Adrenal gland (tissue), 12 donors: Measurements from ENCODE around the gene CNTNAP2. TPM values are rescaled to one million over a fixed set of nuclear protein-coding genes. Genes with fewer than 3 reads are reported as not detected.

Experiments
- DNase-seq, 7 donors: peaks; one replicate each; pipeline ENCODE4 v3.0.0-alpha.2; 2019 to 2020
- H3K27ac ChIP-seq, 5 donors: fragments of 200-600 bp; sonication (generic) in 4 of 5; 1 replicate in 3 of 5; 2 replicates in 2 of 5; pipeline versions ENCODE4 v1.5.1 to v1.8.0; 2016 to 2020; ENCODE audit warnings: mild to moderate bottlenecking in 1 of 5
- H3K27me3 ChIP-seq: fragments of 200-600 bp; 2 replicates; pipeline ENCODE4 v1.8.0; 2021
- H3K36me3 ChIP-seq, 2 donors: fragments of 200-600 bp; replicated peaks in 1 of 2; 1 replicate in 1 of 2; 2 replicates in 1 of 2; pipeline versions ENCODE4 v1.5.1 to v1.8.0; 2018 to 2022
- H3K4me1 ChIP-seq, 2 donors: fragments of 200-600 bp; replicated peaks in 1 of 2; 1 replicate in 1 of 2; 2 replicates in 1 of 2; pipeline versions ENCODE4 v1.5.1 to v1.8.0; 2018 to 2021
- H3K4me3 ChIP-seq, 4 donors: fragments of 200-600 bp; sonication (generic) in 3 of 4; one replicate each; pipeline ENCODE4 v1.5.1; 2016 to 2018
- H3K9me3 ChIP-seq, 3 donors: fragments of 200-600 bp; sonication (generic) in 1 of 3; replicated peaks in 1 of 3; 1 replicate in 2 of 3; 2 replicates in 1 of 3; pipeline versions ENCODE4 v1.5.1 to v1.8.0; 2016 to 2021
- CTCF ChIP-seq, 6 experiments: fragments of 450-650 bp in 4 of 6; fragments of 200-600 bp in 2 of 6; sonication (generic) in 1 of 6; IDR thresholded peaks; 1 replicate in 5 of 6; 2 replicates in 1 of 6; pipeline versions ENCODE4 v1.5.1 to v1.8.0; 2016 to 2021; ENCODE audit warnings: antibody characterized with exemption in 6 of 6, mild to moderate bottlenecking in 2 of 6, moderate library complexity in 1 of 6
- POLR2A ChIP-seq, 2 donors: fragments of 450-650 bp; IDR thresholded peaks; one replicate each; pipeline ENCODE4 v1.6.1; 2017; ENCODE audit warnings: antibody characterized with exemption in 2 of 2, mild to moderate bottlenecking in 2 of 2, moderate library complexity in 1 of 2
- WGBS, 4 donors: extraction: QIAGEN DNeasy Blood & Tissue Kit in 2 of 4; methylation state at CpG; one replicate each; pipeline versions ENCODE4 v1.1.5 to v1.1.7; 2013 to 2017; 5-methylcytosine and 5-hydroxymethylcytosine counted together
- intact Hi-C, 2 donors: fragments of 100-400 bp; cut with DNase I; formaldehyde crosslinking; loops; one replicate each; pipeline versions ENCODE4 v1.14.1 to v1.15.0; 2022 to 2023
- polyA plus RNA-seq, 3 donors: library from polyadenylated mRNA; stranded (reverse); fragments of 200-250 nt in 2 of 3; fragments of 350-450 nt in 1 of 3; fragmentation: Illumina TruSeq in 1 of 3; extraction: RNeasy Lipid Tissue Mini Kit (QIAGEN cat#74804) in 1 of 3; gene quantifications; one replicate each; pipeline ENCODE4 v1.2.3, GENCODE V29; 2013 to 2014
- total RNA-seq, 9 donors: library from RNA; depleted of rRNA in 4 of 9; stranded (reverse); fragments of >200 nt in 4 of 9; fragments of 120-200 nt in 1 of 9; fragmentation: NEBNext Ultra II Directional in 1 of 9; extraction: Animal tissue kit (Norgen Biotek cat#: 25700) in 1 of 9; gene quantifications; one replicate each; pipeline versions ENCODE4 v1.1.0 to v1.2.4, GENCODE V29; 2013 to 2023
- donor health status: healthy with polysubstance abuse.
- donor health status: Bipolar disorder and iron deficiency.
- donor health status: DM: yes; HTN: yes; CAD: no.
- donor health status: DM: no; HTN: no; CAD: no.
- donor health status: DM: no; HTN: no; CAD: no.
- donor health status: DM: yes; HTN: yes; CAD: no.

CNTNAP2 gene
- total and polyA plus RNA-seq, 12 donors, result 0.14 to 6.3 (median 1.8) TPM; not detected in 2

DNA sequence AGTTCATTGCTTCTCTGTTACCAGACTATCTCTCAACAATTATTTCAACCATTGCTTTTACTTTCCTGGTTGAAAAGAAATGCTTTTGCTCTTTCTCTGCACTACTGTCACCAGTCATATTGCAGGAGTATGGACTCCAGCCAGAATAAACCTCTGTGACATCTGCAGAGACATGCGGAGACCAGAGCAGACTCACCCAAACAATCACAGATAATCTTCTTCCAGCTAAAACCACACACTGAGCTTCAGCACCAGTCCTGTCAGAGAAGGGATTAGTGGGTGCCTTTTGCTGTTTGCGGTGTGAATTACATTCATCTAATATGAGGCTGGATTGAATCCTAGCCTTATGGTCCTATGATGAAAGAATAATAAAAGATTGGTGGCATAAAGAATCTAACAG is 258.6 kb downstream of the CNTNAP2 start:
- DNase-seq, result no peak
- intact Hi-C loops, result no loop called here
- Histone ChIP-seq H3K27ac (no peak overlapping the region), H3K9me3 (no peaks in the 10 kb centered on the region), H3K36me3 (no peaks in the 10 kb centered on the region), H3K4me3 (no peak overlapping the region), H3K4me1 (no peaks in the 10 kb centered on the region), H3K27me3 (no peaks in the 10 kb centered on the region)
- no peak for TF ChIP-seq POLR2A (IDR thresholded peaks at IDR 0.05)
- no peak for TF ChIP-seq CTCF (IDR thresholded peaks at IDR 0.05)
- WGBS, 4 donors, result 34 to 52% (median 43%) methylated on average over 2 of the region's 2 CpGs

DNA sequence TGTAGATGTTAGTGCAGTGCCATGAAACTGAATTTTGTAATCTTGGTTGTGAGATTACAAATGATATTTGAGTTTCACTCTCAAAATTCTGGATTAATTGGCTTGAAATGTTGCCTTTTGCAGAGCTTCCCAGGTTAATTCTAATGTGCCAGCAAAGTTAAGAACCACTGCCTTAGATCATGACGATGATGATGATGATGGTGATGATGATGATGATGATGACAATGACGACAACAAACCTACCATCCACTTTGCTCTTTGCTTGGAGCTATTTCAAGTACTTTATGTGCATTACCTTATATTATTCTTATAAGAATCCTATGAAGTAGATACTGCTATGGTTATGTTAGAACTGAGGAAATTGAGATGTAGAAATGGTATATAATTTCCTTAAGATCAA is 261.6 kb downstream of the CNTNAP2 start:
- TF ChIP-seq CTCF (IDR thresholded peaks at IDR 0.05) (no peak), POLR2A (IDR thresholded peaks at IDR 0.05) (no peak)
- no peak for DNase-seq
- 80 to 95% (median 83%) methylated on average over 2 of the region's 2 CpGs for WGBS, 4 donors
- intact Hi-C loops, result no loop called here
- no peak overlapping the region for H3K27ac ChIP-seq
- no peaks in the 10 kb centered on the region for H3K4me1 ChIP-seq
- H3K27me3 ChIP-seq, result no peaks in the 10 kb centered on the region
- H3K4me3 ChIP-seq, result no peak overlapping the region
- no peaks in the 10 kb centered on the region for H3K36me3 ChIP-seq
- no peaks in the 10 kb centered on the region for H3K9me3 ChIP-seq

DNA sequence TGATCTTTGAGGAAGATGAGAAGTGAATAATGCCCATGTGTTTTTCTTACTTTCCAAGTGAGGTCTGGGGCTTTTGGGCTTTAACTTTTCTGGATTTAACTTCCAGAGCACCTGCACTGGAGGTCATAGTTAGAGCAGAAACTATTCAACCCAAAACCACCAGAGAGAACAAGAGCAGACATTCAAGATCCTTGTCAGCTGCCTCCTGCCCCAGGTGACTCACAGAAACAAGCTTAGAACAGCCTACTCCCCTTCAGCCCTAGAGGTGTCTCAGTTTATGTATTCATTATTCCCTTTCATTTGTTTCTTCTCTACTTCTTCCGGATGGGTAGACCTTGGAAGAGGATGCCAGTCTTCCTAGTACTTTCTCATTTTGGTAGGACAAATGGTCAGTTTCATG is 270.5 kb downstream of the CNTNAP2 start:
- Histone ChIP-seq H3K36me3 (no peaks in the 10 kb centered on the region), H3K4me3 (no peak overlapping the region), H3K9me3 (no peaks in the 10 kb centered on the region), H3K4me1 (no peaks in the 10 kb centered on the region), H3K27me3 (no peaks in the 10 kb centered on the region), H3K27ac (no peak overlapping the region)
- WGBS, 4 donors, result 80 to 92% (median 90%) methylated on average over 1 of the region's 1 CpG
- TF ChIP-seq POLR2A (IDR thresholded peaks at IDR 0.05) (no peak), CTCF (IDR thresholded peaks at IDR 0.05) (no peak)
- intact Hi-C loops, result no loop called here
- no peak for DNase-seq

DNA sequence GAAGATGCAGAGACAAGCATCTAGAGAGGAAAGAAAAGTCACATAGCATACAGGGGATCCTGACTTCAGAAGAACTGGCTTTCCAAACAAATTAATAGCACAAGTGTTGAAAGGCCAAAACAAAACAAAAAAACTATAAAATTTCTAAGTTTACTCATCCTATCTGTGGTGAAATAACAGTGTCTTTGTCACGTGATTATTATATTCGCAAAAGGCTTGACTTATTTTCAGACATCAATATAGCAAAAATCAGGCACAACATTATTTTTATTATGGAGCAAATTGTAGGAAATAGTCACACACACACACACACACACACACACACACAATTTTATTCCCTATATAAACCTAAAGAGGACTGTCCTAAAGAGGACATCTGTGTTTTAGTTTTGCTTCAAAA is 272.3 kb downstream of the CNTNAP2 start:
- Histone ChIP-seq H3K4me1 (no peaks in the 10 kb centered on the region), H3K9me3 (no peaks in the 10 kb centered on the region), H3K27me3 (no peaks in the 10 kb centered on the region), H3K4me3 (no peak overlapping the region), H3K36me3 (no peaks in the 10 kb centered on the region), H3K27ac (no peak overlapping the region)
- no peak for TF ChIP-seq CTCF (IDR thresholded peaks at IDR 0.05)
- no peak for TF ChIP-seq POLR2A (IDR thresholded peaks at IDR 0.05)
- intact Hi-C loops, result no loop called here
- WGBS, 4 donors, result 63 to 80% (median 76%) methylated on average over 2 of the region's 2 CpGs
- DNase-seq, result no peak
